Head of caudate nucleus (tissue), 42 donors: ENCODE data around the gene TSPAN11.

Experiments used
- DNase-seq, 42 donors: peaks; one replicate each; pipeline versions ENCODE4 v3.0.0 to v3.0.0-alpha.2; 2020 to 2021; ENCODE audit warnings: mixed read lengths in 7 of 42
- intact Hi-C: fragments of 100-400 bp; cut with DNase I; formaldehyde crosslinking; loops from one replicate; pipeline ENCODE4 v1.15.0; 2022

The TSPAN11 gene

DNA sequence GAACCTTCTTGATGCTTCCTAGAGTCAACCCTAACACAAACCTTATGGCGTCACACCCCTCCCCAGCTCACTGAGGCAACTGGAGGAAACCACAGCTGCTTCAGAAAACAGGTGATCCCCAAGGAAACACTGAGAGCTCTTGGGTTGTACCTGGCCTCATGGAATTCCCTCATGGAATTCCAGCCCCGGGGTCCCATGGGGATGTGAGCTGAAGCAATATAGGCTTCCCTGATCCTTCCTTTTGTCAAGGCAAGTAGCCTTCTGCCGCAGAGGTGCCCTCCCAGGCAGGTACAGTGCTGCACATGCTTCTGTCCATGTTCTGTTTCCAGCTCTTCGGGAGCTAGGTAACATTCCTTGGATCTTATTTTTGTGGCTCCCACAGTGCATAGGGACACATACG is 47.3 kb downstream of the TSPAN11 start:
- intact Hi-C loops: no loop called here

DNA sequence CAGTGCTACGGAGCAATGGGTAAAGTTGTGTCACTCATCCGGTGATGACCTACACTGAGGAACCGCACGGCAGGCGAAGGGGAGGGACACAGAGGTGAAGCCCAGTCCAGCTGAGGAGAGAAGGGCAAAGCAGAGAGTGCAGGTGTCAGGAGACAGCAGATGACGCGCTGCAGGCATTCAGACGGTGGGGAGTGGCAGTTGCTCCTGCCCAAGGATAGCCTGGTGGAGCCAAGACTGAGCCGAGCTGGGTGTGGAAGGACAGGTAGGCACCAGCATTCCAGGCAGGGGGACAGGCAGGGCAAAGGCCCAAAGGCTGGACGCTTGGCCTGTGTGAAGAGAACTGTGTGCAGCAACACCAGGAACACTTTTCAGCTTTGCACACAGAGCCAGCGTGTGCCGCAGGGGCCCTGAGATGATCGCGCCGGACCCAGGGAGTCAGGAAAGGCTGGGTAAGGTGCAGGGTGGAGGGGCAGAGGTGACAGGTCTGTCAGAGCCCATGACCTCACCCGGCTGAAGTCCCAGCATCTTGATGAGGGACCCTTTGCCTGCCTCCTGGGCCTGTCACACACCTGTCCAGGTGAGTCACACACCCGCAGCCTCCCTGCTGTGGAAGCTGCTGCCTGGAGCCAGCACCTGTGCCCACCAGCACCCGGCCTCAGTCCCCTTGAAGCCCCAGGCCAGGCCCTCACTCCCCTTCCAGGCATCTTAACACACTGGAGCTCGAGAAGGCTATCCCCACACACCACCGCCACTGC is 48.4 kb downstream of the TSPAN11 start:
- intact Hi-C loops: no loop called here

More for the DNA sequence above, 47.3 kb downstream of the TSPAN11 start:
- DNase-seq: no peak

DNA sequence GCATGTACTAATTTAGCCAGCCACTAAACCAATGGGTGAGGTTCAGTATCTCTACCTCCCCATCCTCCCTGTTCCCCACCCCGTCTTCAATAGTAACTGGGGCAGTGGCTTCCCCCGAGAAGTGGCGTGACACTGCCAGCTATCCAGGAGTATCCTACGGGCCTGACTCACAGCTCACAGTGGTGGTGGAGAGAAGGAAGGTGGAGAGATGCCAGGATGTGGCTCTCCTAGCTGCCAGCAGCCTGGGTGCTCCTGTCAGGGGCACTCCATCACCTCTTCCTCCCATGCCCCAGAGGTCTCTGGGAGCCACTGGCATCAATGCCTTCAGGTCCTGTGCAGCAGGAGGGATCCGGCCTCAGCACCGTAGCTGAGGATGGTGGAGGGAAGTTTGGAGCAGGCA is 49.0 kb downstream of the TSPAN11 start:
- no peak for DNase-seq
- intact Hi-C loops: no loop called here

More for the DNA sequence above, 48.4 kb downstream of the TSPAN11 start:
- DNase-seq: no peak

DNA sequence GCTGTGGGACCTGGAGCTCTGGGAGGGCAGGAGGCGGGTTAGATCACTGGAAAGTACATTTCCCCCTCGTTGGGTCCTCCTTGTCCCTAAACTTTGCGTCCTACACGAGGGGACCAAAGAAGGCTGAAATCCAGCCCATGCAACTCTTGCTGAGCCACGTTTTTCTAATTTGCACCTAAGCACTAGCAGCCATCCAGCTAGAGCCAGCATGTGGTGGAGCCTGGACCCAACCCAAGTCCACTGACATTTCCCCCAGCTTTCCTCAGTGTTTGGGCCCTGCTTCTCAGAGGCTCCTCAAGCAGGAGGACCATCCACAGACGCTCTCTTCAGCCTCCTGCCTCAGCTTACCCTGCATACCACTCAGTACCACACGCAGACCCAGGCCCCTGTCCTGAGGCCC is 49.7 kb downstream of the TSPAN11 start:
- DNase-seq: no peak
- intact Hi-C loops: no loop called here

DNA sequence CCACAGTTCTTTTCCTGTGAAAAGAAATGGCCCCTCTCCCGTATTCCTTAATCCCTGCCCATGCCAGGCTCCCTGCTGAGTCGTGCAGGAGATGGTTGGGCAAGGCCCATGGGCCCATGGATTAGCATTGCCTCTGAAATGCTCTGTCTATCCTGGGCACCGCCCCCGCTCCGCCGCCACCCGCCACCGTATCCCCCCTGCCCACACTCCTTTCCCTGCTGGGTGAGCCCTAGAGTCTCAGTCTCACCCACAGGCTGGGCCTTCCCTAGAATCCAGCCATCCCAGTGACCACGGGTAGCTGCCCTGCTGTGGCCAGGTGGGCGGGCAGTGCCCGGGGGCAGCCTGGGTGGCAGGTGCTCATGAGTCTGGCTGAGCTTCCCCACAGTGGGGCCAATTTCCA is 50.6 kb downstream of the TSPAN11 start:
- intact Hi-C loops: no loop called here
- DNase-seq: peak in 19 of 42 donors; percentile 22 to 64 (median 38)

DNA sequence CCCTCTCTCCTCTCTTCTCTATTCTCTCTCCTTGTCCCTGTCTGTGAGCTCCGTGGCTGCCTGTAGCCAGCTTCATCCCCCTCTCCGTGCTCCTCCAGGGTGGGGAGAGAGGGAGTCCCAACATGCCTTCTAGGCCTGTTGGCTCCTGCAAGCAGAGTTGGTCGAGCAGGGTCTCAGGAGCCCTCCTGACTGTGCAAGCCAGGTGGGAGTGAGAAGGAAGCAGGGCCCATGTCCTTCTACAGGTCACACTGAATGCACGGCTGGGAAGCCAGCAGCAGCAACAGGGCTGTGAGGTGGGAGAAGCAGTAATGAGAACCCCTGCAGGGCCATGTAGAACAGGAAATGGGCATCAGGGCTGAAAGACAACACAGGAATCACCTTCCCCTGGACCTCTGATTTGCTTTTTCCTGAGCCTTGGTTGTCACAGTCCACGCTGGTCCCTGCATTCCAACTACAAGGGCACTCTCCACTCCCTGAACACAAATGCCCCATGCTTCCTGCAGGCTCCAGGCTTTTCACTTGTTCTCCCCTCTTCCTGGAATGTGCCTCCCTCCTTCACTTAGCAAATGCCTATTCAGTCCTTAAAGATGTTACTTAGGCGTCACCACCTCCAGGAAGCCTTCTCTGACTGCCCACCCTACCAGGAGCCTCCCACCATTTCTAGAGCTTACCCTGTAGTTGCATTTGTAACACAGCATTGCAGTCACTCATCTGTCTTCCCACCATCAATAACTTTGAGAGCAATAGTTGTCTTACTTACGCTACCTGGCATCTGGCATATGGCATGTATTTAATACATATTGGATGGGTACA is 51.2 kb downstream of the TSPAN11 start:
- intact Hi-C loops: no loop called here
- DNase-seq: no peak

DNA sequence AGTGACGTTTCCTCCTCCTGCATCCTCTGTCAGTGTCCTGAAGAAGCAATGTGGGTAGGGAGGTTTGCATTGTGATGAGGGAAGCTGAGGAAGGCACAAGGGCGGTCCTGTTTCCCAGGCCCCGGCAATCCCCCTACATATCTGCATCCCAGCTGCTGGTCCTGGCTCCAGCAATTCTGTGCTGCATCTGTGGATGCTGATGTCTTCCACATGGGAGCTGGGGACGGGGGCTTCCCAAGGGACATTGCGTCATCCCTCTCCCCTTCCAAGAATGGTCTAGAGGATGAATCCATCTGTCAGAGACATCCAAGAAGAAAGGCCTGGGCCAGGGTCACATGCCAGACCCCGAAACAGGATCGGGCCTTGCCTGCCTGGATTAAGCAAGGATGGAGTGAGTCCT is 52.1 kb downstream of the TSPAN11 start:
- intact Hi-C loops: no loop called here

DNA sequence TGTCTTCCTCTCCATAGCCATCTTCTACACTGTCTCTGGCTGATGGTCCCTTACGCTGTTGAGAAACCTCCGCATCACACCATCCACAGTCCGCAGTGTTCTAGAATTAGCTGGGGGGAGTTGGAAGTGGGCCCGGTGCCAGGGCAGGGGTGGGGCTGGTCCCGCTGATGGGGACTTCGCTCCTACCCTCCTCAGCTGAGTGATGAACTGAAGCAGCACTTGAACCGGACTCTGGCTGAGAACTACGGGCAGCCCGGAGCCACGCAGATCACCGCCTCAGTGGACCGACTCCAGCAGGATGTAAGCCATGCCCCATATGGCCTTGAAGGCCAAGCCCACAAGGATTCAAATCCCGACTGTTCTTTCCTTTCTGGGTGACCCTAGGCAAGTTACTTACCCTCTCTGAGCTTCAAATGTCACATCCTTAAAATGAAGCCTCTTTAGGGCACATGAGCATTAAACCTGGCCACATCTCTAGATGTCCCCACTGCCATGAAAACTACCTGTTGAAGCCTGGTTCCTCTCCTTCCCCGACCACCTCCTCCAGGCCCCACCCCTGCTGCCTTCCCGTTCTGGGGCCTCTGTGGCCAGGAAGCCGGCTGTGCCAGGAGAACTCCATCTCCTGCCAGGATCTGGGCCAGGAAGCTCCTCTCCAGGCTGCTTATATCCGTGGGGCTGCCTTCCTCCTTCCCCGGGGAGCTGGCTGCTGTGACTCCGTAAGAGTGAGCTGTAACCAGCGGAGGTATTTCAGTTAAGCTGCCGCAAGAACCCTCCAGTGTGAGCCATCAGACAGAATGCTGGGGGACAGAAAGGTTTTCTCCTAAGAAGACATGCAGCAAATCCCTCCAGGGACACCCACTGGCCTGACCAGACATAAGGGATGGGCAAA is 53.1 kb downstream of the TSPAN11 start:
- intact Hi-C loops: no loop called here

More for the DNA sequence above, 52.1 kb downstream of the TSPAN11 start:
- peak in 2 of 42 donors; percentile 23 to 35 for DNase-seq

DNA sequence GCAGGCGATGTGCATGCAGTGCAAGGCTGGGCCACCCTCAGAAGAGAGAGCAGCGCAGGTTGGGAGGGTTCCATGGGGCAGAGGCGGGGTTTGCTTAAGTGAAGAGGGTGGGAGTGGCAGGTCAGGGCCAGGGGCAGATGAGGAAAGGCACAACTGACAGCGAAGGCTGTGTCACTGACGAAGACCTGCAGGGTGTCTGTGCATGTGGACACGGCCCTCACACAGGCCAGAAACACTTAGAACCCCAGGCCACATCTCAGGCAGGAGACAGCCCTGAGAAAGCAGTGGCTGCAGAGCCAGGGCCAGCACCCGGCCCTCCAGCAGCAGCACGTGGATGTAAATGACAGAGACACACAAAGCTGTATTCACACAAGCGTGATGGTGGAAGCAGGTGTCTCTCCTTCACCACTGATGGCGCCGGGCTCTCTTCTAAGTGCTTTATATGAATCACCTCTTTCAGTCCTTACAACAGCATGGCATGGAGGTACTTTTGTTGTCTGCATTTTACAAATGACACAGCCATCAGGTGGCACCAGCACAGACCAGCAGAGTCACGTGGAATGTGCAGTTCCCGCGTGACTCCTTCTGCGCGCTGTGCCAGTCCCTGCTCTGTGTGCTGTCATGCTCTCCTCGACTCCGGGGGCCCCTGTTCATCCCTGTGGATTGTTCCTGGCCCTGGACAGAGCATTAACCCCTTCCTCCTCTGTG is 54.6 kb downstream of the TSPAN11 start:
- intact Hi-C loops: no loop called here

More for the DNA sequence above, 53.1 kb downstream of the TSPAN11 start:
- DNase-seq: no peak

DNA sequence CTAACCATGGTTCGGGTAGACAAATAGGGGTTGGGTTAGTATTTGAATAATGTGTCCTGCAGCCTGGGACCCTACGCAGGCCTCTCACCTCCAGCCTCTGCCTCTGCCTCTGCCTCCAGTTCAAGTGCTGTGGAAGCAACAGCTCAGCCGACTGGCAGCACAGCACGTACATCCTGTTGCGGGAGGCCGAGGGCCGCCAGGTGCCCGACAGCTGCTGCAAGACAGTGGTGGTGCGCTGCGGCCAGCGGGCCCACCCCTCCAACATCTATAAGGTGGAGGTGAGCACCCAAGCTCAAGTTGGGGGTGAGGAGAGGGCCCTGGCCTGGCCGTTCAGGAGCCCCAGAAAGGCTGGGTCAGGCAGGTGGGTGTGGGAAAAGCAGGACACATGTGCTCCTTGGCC is 55.9 kb downstream of the TSPAN11 start:
- DNase-seq: no peak
- intact Hi-C loops: no loop called here

More for the DNA sequence above, 54.6 kb downstream of the TSPAN11 start:
- DNase-seq: peak in 36 of 42 donors; percentile 8 to 74 (median 44)

DNA sequence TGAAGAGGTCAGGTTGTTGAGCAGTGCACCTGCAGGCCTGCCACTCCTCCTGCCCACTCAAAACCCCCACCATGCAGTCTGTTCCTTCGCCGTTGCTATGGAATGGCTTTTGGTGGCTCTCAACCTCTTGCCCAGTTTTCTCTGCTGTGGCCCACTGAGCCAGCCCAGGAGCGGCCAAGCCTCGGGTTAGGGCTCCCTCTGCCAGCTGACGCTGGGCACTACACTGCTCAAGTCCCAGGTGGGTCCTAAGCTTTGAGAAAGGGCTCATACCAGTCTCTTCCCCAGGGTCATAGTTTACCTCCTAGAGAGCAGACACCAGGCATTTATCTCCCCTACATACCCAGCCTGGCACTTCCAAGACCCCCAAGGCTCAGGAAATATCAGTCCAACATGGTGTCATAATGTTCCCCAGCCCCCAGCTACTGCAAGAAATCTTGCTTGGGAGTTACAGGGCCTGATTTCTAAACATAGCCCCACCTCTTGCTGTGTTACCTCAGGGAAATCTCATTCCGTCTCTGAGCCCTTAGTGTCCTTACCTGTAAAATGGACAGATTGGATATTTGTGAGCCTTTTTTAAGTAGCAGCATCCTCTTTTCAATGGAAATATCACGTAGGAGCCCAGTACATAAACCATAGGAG is 59.4 kb downstream of the TSPAN11 start:
- intact Hi-C loops: loop anchor here (5.0 kb wide), 1 partner anchor 134 kb away; no protein-coding TSS in a partner anchor
- peak; percentile 46 to 89 (median 78) for DNase-seq

DNA sequence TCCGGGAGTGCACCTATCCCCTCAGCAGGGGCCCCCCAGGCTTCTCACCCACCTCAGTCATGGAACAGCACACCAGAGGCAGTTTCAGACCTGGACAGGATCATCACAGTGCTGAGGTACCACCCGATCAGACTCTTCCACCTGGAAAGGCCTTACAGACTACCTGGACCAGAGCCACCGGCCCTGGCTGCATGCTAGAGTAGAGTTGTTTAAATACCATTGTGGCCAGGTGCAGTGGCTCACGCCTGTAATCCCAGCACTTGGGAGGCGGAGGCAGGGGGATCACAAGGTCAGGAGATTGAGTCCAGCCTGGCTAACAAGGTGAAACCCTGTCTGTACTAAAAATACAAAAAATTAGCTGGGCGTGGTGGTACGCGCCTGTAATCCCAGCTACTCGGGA is 61.5 kb downstream of the TSPAN11 start:
- intact Hi-C loops: loop anchor here (5.0 kb wide), 1 partner anchor 136 kb away; no protein-coding TSS in a partner anchor
- no peak for DNase-seq

DNA sequence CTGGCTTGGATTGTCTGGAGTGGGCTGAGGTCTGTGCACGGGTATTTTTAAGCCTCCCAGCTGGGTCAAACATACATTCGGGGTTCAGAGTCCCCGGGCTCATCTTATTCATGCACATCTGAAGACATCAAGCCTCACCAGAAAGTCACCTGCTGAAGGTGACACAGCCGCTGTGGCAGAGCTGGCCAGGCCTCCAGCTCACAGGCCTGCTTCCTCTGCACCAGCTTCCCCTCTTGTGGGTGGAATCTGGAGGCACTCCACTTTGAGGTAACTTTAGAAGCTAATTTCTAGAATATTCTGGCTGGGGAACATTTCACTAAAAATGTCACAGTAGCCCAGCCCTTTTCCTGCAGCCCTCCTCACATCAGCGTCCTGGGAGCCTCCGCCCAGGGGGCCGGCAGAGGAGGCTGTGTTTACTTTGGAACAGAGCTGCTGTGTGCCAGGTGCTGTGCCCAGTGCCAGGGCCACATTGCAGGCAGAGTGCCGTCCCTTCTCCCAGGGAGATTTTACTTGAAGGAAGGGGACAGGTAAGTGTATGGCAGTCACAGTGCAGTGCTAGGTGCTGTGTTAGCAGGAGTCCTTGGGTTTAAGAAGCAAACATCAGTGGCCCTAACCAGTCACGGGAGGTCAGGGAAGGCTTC is 62.2 kb downstream of the TSPAN11 start:
- intact Hi-C loops: loop anchor here (5.0 kb wide), 1 partner anchor 136 kb away; no protein-coding TSS in a partner anchor
- no peak for DNase-seq

DNA sequence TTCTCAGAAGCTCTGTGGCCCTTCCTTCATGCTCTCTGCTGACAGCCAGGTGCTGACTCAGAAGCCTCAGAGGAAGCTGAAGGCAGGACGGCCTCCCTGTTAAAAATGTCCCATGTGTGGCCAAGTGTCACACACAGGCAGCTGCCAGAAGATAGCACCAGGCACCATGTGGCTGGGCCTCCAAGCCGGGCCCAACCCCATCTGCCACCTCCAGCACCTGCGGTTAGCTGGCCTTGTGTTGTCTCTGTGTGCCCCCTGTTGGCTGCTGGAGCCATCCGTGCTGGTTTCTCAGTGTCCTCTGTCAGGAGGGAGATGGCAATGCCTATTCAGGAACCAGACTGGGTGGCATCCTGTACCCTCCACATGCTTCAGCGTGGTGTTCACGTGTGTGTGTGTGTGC is 63.2 kb downstream of the TSPAN11 start:
- DNase-seq: peak in 9 of 42 donors; percentile 8 to 58 (median 27)
- intact Hi-C loops: loop anchor here (5.0 kb wide), 1 partner anchor 137 kb away; no protein-coding TSS in a partner anchor

DNA sequence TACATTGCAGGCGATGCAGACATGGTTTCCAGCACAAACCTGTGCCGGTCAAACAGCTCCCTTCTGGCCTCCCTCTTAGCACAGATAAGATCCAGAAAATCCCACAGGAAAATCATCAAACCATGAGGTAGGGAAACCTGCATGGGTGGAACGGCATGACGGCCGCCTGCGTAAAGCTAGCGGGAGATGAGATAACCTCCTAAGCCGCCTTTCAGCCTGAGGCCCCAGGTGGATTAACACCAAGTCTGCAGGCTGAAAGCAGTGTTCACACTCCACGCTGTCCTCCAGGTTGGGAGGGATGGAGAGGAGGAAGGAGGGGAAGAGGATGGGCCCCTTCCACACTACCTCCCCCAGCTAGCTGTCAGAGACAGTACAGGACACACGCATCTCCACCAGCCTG is 63.8 kb downstream of the TSPAN11 start:
- intact Hi-C loops: no loop called here
- no peak for DNase-seq

DNA sequence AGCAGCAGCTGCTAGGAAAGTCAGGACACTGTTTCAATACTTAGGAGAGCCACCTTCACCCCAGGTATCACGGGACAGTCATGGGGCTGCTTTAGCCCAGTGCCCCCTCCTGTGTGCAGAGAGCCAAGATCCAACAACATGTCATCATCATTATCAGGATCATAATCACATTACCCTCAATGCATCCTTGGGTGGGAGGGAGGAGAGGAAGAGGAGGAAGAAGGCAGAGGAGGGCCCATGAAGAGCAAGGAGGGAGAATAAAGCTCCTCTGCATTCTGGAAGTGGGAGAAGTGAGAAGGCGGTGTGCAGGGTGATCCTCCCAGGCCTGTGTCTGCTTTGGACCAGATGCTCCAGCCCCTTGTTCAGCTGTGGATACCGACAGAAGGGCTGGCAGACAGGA is 64.2 kb downstream of the TSPAN11 start:
- intact Hi-C loops: no loop called here
- DNase-seq: no peak

DNA sequence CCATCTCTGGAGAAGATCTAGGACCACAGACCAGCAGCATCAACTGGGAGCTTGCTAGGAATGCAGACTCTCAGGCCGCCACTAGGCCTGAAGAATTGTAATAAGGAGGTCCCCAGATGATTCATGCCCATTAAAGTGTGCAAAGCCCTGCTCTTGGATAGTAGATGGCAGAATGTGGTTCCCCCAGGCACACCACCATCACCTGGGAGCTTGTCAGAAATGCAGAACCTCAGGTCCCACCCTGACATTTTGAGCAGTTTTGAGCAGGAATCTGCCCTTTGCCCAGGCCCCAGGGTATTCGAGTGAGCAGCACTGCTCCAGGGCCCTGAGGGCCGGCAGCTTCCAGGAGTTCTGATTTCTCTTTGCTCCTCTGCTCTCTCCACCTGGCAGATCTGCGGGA is 64.9 kb downstream of the TSPAN11 start:
- intact Hi-C loops: no loop called here
- no peak for DNase-seq
